T-helper 17 cell (primary cell): ENCODE results near the gene CCDC78. TPM values are rescaled to one million over a fixed set of nuclear protein-coding genes. Genes with fewer than 3 reads are reported as not detected.

Source experiments
- ATAC-seq: fragments of 150-1000 bp; cut with Tn5 transposase; 2 replicates; pipeline ENCODE4 v1.10.0; 2021; ENCODE audit warnings: mild to moderate bottlenecking, moderate library complexity
- DNase-seq, 3 donors: peaks; one replicate each; pipeline versions ENCODE4 v3.0.0 to v3.0.0-alpha.2; 2020 to 2021
- H3K9me3 ChIP-seq: one replicate; pipeline ENCODE4 v1.7.0; 2013; ENCODE audit warnings: low read length, mild to moderate bottlenecking; ENCODE audit not compliant: control insufficient read depth, poor library complexity, severe bottlenecking
- H3K27ac Mint-ChIP-seq: one replicate; pipeline ENCODE4 v1.8.0; 2022; ENCODE audit warnings: mild to moderate bottlenecking, moderate library complexity, mixed read lengths
- H3K27me3 Mint-ChIP-seq: one replicate; pipeline ENCODE4 v1.8.0; 2022; ENCODE audit warnings: mixed read lengths
- H3K36me3 Mint-ChIP-seq: one replicate; pipeline ENCODE4 v1.8.0; 2022; ENCODE audit warnings: low read depth, mixed read lengths
- H3K4me1 Mint-ChIP-seq: one replicate; pipeline ENCODE4 v1.8.0; 2022; ENCODE audit warnings: mild to moderate bottlenecking, mixed read lengths
- H3K4me3 Mint-ChIP-seq: one replicate; pipeline ENCODE4 v1.8.0; 2022; ENCODE audit warnings: mild to moderate bottlenecking, moderate library complexity, mixed read lengths
- total RNA-seq, 4 donors: library from RNA in 2 of 4; stranded (reverse) in 2 of 4; gene quantifications; one replicate each; pipeline ENCODE4 v1.2.3 and lab custom pipeline; 2022 to 2026

CCDC78 gene
- total RNA-seq, 2 donors from 2014 or later = 3.4 to 3.7 TPM

- no peaks in the 10 kb centered on the region for H3K9me3 ChIP-seq
- Mint-ChIP-seq H3K4me3 (no peak overlapping the region), H3K27ac (no peak overlapping the region), H3K27me3 (no peaks in the 10 kb centered on the region), H3K4me1 (peaks cover 12% of the 10 kb centered on the region), H3K36me3 (no peaks in the 10 kb centered on the region)
- DNase-seq (no peak), ATAC-seq (no peak)
These were observed 53.4 kb downstream of the CCDC78 start for GRCh38 chr16:672851-673250.

Other genes with a start within 250 kb of the CCDC78 start
- gene CAPN15, start 198.7 kb downstream of the CCDC78 start, total RNA-seq = 10 to 100 TPM; 63.9 to 71.0 TPM
- gene PRR35, start 166.0 kb downstream of the CCDC78 start, total RNA-seq = not detected
- 1 to 10 TPM in 1 of 2 donors, under 1 TPM in 1; 0.86 to 1.4 TPM for gene NHLRC4, start 159.4 kb downstream of the CCDC78 start, total RNA-seq
- 10 to 100 TPM; 25.6 to 32.4 TPM for gene PIGQ, start 156.5 kb downstream of the CCDC78 start, total RNA-seq
- gene RAB40C, start 136.4 kb downstream of the CCDC78 start, total RNA-seq = 10 to 100 TPM; 10.6 to 11.6 TPM
- under 1 TPM; 0.10 to 0.18 TPM for gene WFIKKN1, start 95.5 kb downstream of the CCDC78 start, total RNA-seq
- gene METTL26, start 90.1 kb downstream of the CCDC78 start, total RNA-seq = 10 to 100 TPM; 39.2 to 40.4 TPM
- gene MCRIP2, start 84.6 kb downstream of the CCDC78 start, total RNA-seq = 10 to 100 TPM; 15.7 to 17.1 TPM
- 10 to 100 TPM; 11.1 to 15.3 TPM for gene WDR90, start 77.1 kb downstream of the CCDC78 start, total RNA-seq
- 100 to 1,000 TPM; 190 to 203 TPM for gene RHOT2, start 58.3 kb downstream of the CCDC78 start, total RNA-seq
- gene RHBDL1, start 50.8 kb downstream of the CCDC78 start, total RNA-seq = 1 to 10 TPM; 5.7 to 5.9 TPM
- 10 to 100 TPM; 65.5 to 67.4 TPM for gene STUB1, start 46.0 kb downstream of the CCDC78 start, total RNA-seq
- gene JMJD8, start 42.1 kb downstream of the CCDC78 start, total RNA-seq = 10 to 100 TPM; 28.0 to 36.1 TPM
- 10 to 100 TPM in 1 of 2 donors, 1 to 10 TPM in 1; 9.0 to 11.7 TPM for gene WDR24, start 36.0 kb downstream of the CCDC78 start, total RNA-seq
- gene FBXL16, start 20.6 kb downstream of the CCDC78 start, total RNA-seq = 10 to 100 TPM; 29.0 to 35.3 TPM
- 1 to 10 TPM; 3.8 to 4.3 TPM for gene METRN, start 11.3 kb downstream of the CCDC78 start, total RNA-seq
- 10 to 100 TPM; 10.3 to 11.8 TPM for gene ANTKMT, start 5.3 kb downstream of the CCDC78 start, total RNA-seq
- gene HAGHL, start 663 bp upstream of the CCDC78 start, total RNA-seq = 10 to 100 TPM in 1 of 2 donors, 1 to 10 TPM in 1; 9.8 to 12.5 TPM
- 10 to 100 TPM; 33.7 to 33.8 TPM for gene CIAO3, start 14.6 kb upstream of the CCDC78 start, total RNA-seq
- gene MSLN, start 34.3 kb upstream of the CCDC78 start, total RNA-seq = not detected
- 10 to 100 TPM; 14.9 to 17.1 TPM for gene RPUSD1, start 61.9 kb upstream of the CCDC78 start, total RNA-seq
- gene CHTF18, start 62.2 kb upstream of the CCDC78 start, total RNA-seq = 10 to 100 TPM; 21.1 to 22.4 TPM
- gene GNG13, start 74.3 kb upstream of the CCDC78 start, total RNA-seq = not detected
- 10 to 100 TPM; 44.4 to 45.6 TPM for gene LMF1, start 244.5 kb upstream of the CCDC78 start, total RNA-seq